Retinal pigment epithelial cell (primary cell): ENCODE results near the gene MCL1.

Experiments
- DNase-seq: peaks from one replicate; pipeline ENCODE4 v3.0.0-alpha.2; 2010; ENCODE audit warnings: low read depth
- H3K4me3 ChIP-seq: 2 replicates; pipeline ENCODE4 v1.5.1; 2011; ENCODE audit warnings: mild to moderate bottlenecking, low read length, control low read depth, moderate library complexity
- TF ChIP-seq, protein P1 (sequence below): conservative IDR thresholded peaks from 2 replicates; pipeline ENCODE4 v1.5.1; 2011; ENCODE audit warnings: low read depth, low read length, control low read depth, inconsistent platforms

The MCL1 gene

DNA sequence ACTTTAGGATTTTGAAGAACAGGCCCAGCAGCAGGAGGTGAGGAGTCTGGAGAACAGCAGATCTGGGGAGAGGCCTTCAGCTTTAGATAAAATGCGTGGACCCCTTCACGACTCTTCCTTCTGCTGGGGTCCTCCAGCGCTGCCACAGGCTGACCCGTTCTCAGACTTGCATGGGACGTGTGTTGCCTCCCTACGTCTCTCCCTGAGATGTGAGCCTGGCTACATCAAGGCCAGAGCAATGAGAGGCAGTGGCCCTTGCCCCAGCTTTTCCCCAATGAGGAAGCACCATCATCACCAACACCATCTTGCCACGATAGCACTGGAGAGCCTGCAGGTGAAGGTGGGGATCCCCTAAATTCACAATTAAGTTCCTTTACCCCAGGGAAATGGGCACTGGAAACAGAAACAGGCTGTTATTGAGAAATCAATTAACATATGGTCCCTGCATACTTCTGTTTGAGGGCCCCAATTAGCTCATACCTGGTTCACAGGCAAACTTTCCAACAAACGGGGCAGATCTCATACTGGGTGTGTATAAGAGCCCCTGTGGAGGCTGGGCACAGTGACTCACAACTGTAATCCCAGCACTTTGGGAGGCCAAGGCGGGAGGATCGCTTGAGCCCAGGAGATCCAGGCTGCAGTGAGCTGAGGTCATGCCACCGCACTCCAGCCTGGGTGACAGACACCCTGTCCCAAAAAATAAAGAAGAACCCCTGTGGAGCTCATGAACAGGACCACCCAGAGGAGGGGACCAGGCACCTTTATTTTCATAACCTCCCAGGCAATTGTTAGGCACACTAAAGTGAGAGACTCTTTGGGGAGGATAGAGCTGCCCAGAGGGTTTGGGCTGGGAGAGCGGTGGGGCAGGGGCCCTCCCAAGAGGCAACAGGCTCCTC lies 42.3 kb downstream of the MCL1 start:
- no peak for DNase-seq
- TF ChIP-seq, protein P1, sequence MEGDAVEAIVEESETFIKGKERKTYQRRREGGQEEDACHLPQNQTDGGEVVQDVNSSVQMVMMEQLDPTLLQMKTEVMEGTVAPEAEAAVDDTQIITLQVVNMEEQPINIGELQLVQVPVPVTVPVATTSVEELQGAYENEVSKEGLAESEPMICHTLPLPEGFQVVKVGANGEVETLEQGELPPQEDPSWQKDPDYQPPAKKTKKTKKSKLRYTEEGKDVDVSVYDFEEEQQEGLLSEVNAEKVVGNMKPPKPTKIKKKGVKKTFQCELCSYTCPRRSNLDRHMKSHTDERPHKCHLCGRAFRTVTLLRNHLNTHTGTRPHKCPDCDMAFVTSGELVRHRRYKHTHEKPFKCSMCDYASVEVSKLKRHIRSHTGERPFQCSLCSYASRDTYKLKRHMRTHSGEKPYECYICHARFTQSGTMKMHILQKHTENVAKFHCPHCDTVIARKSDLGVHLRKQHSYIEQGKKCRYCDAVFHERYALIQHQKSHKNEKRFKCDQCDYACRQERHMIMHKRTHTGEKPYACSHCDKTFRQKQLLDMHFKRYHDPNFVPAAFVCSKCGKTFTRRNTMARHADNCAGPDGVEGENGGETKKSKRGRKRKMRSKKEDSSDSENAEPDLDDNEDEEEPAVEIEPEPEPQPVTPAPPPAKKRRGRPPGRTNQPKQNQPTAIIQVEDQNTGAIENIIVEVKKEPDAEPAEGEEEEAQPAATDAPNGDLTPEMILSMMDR, result no peak
- no peak overlapping the region for H3K4me3 ChIP-seq

GRCh38 chr1:150535511-150536287 lies 43.7 kb downstream of the MCL1 start:
- no peak for DNase-seq
- TF ChIP-seq, protein P1, result no peak
- no peak overlapping the region for H3K4me3 ChIP-seq

- DNase-seq, result no peak
- TF ChIP-seq, protein P1, result no peak
- H3K4me3 ChIP-seq, result no peak overlapping the region
Measured at GRCh38 chr1:150534002-150534401, 45.4 kb downstream of the MCL1 start.

DNA sequence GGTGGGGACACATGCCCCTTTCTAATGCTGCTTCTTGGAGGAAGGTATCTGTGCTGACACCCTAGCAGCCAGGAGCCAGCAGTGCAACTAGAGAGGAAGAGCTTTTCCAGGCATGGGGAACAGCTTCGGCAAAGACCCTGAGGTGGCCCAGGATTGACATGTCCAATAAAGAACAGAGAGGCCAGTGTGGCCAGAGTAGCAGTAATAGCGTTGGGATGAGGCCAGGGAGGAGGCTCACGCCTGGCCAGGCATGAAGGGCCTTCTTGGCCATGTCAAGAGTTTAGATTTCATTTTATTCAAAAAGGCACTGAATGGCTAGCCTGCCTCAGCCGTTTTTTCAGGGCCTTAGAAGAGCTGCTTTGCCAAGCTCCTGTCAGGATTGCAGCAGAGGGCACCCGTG lies 46.5 kb downstream of the MCL1 start:
- TF ChIP-seq, protein P1, result no peak
- no peak for DNase-seq
- no peak overlapping the region for H3K4me3 ChIP-seq

DNA sequence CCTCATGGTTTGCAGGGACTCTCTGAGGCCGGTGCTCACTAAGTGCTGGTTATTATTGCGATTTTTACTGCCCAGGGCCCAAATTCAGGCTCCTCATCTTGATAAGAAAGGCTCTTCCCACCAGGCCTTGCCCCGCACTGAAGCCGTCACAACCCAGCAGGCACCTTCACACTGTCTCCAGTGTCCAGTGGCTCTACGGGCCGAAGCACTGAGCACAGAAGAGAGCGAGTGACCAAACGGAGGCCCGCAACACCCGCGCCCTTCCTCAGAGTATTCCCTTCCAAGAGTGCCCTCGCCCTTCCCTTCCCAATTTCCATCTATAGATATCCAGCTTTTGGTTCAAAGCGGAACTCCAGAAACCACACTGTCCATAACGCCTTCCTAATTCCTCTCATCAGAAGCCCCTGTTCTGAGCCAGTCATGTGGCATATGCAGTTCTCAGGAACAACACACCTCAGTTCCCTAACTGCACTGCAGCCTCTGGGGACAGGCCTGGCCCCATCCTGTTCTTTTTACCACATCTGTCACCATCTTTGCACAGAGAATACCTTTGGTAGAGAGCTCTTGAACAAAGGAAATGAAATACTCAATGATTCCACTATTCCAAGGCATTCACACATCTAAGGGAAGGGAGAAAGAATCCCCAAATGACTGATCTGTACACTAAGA lies 48.8 kb downstream of the MCL1 start:
- TF ChIP-seq, protein P1, result no peak
- DNase-seq, result no peak
- no peak overlapping the region for H3K4me3 ChIP-seq

DNA sequence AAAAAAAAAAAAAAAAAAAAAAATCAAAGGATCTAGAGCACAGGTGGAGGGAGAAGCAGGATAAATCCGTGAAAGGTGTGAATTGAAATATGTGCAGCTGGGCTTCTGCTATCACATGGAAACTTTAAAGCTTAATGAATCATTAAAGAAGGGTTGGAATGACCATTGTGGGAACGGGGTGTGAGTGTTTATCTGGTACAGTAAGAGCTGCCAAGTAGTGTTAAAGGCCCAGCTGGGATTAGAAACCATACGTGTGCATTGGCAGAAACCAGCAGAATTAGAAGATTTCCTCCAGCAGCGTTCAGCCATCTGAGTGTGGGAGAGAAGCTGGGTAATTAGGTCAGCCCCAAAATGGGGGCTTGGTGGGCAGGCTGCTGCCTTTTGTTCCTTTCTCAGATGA lies 50.4 kb downstream of the MCL1 start:
- TF ChIP-seq, protein P1, result no peak
- peak; percentile 98 for DNase-seq
- no peak overlapping the region for H3K4me3 ChIP-seq
